Measurements from ENCODE around the gene ANKLE2. TPM values are rescaled to one million over a fixed set of nuclear protein-coding genes. Genes with fewer than 3 reads are reported as not detected.
A peak's percentile ranks its signal among the peaks of the same experiment; 100 is the strongest.
"Not testable (repeated sequence)": the region's sequence is repeated elsewhere in the genome, so short reads cannot be mapped to it uniquely, and the experiment has no call there.

ANKLE2 gene
- total RNA-seq, 4 donors from 2014 or later = 57.9 to 94.5 (median 60.5) TPM

- DNase-seq (ENCODE audit: low spot score in 2 of 2) = peak; percentile 43 to 87
- no peak for TF ChIP-seq POLR2A (IDR thresholded peaks at IDR 0.05)
- TF ChIP-seq, protein P1, sequence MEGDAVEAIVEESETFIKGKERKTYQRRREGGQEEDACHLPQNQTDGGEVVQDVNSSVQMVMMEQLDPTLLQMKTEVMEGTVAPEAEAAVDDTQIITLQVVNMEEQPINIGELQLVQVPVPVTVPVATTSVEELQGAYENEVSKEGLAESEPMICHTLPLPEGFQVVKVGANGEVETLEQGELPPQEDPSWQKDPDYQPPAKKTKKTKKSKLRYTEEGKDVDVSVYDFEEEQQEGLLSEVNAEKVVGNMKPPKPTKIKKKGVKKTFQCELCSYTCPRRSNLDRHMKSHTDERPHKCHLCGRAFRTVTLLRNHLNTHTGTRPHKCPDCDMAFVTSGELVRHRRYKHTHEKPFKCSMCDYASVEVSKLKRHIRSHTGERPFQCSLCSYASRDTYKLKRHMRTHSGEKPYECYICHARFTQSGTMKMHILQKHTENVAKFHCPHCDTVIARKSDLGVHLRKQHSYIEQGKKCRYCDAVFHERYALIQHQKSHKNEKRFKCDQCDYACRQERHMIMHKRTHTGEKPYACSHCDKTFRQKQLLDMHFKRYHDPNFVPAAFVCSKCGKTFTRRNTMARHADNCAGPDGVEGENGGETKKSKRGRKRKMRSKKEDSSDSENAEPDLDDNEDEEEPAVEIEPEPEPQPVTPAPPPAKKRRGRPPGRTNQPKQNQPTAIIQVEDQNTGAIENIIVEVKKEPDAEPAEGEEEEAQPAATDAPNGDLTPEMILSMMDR (IDR thresholded peaks at IDR 0.05) = no peak
Observed at GRCh38 chr12:132766380-132767085, 4.9 kb upstream of the ANKLE2 start.

GRCh38 chr12:132765361-132765760, 3.7 kb upstream of the ANKLE2 start:
- no peak overlapping the region for H3K4me3 ChIP-seq (ENCODE audit: low read depth, poor library complexity, severe bottlenecking)
- intact Hi-C loops (cut with DNase I; ENCODE audit: low total_unique reads) = no loop called here
- 83 to 86% methylated on average over 11 of the region's 11 CpGs for WGBS, 2 donors
- TF ChIP-seq, protein P1 (IDR thresholded peaks at IDR 0.05) = no peak
- TF ChIP-seq POLR2A (IDR thresholded peaks at IDR 0.05) = no peak
- no peak for DNase-seq (ENCODE audit: low spot score in 2 of 2)

More at GRCh38 chr12:132766380-132767085, 4.9 kb upstream of the ANKLE2 start:
- no peak overlapping the region for H3K4me3 ChIP-seq (ENCODE audit: low read depth, poor library complexity, severe bottlenecking)
- 55 to 63% methylated on average over 23 to 26 of the region's 27 CpGs for WGBS, 2 donors
- intact Hi-C loops (cut with DNase I; ENCODE audit: low total_unique reads) = no loop called here

GRCh38 chr12:132764231-132764630, 2.6 kb upstream of the ANKLE2 start:
- intact Hi-C loops (cut with DNase I; ENCODE audit: low total_unique reads) = no loop called here
- WGBS, 2 donors = 96 to 98% methylated on average over 20 of the region's 20 CpGs
- TF ChIP-seq, protein P1 (IDR thresholded peaks at IDR 0.05) = no peak
- no peak for TF ChIP-seq POLR2A (IDR thresholded peaks at IDR 0.05)
- no peak for DNase-seq (ENCODE audit: low spot score in 2 of 2)
- no peak overlapping the region for H3K4me3 ChIP-seq (ENCODE audit: low read depth, poor library complexity, severe bottlenecking)

DNA sequence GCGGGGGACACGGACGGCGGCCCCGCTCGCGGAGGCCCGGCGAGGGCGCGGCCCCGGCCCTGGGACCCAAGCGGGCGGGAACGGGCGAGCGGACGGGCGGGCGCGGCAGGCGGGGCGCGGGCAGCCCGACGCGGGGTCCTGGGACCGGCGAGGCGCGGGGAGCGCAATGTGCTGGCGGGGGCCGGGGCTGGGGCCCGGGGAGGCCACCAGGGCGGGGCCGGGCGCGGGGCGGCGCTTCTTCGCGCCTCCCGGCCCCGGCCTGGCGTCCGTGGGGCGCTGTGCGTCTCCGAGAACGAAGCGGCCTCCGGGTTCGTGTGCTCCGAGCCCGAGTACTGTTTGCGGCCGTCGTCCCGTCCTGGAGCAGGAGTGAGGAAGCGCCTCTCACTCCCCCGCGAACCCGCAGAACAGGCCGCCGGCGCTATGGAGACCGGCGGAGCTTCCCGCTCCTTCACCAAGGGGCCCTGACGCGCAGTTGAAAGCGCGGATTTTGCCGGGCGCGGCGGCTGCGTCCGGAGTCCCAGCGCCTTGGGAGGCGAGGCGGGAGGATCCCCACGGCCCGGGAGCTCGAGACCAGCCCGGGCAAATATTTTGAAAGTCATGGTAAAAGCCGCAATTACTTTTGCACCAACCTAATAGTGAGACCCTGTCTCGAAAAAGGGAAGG, 420 bp upstream of the ANKLE2 start:
- WGBS, 2 donors = 0 to 1% methylated on average over 45 to 46 of the region's 89 CpGs
- TF ChIP-seq POLR2A (IDR thresholded peaks at IDR 0.05) = no peak
- TF ChIP-seq, protein P1 (IDR thresholded peaks at IDR 0.05) = no peak
- intact Hi-C loops (cut with DNase I; ENCODE audit: low total_unique reads) = no loop called here
- peak; percentile 68 to 96 for DNase-seq (ENCODE audit: low spot score in 2 of 2)
- peak overlapping the region; percentile 44 for H3K4me3 ChIP-seq (ENCODE audit: low read depth, poor library complexity, severe bottlenecking)

GRCh38 chr12:132759359-132759758, 2.3 kb downstream of the ANKLE2 start:
- WGBS, 2 donors = 79 to 91% methylated on average over 8 of the region's 8 CpGs
- no peak for TF ChIP-seq POLR2A (IDR thresholded peaks at IDR 0.05)
- TF ChIP-seq, protein P1 (IDR thresholded peaks at IDR 0.05) = no peak
- H3K4me3 ChIP-seq (ENCODE audit: low read depth, poor library complexity, severe bottlenecking) = no peak overlapping the region

GRCh38 chr12:132758825-132759224, 2.8 kb downstream of the ANKLE2 start:
- 87 to 88% methylated on average over 27 to 28 of the region's 28 CpGs for WGBS, 2 donors
- H3K4me3 ChIP-seq (ENCODE audit: low read depth, poor library complexity, severe bottlenecking) = not testable (repeated sequence)

More at GRCh38 chr12:132759359-132759758, 2.3 kb downstream of the ANKLE2 start:
- intact Hi-C loops (cut with DNase I; ENCODE audit: low total_unique reads) = no loop called here
- no peak for DNase-seq (ENCODE audit: low spot score in 2 of 2)

More at GRCh38 chr12:132758825-132759224, 2.8 kb downstream of the ANKLE2 start:
- DNase-seq (ENCODE audit: low spot score in 2 of 2); intact Hi-C loops (cut with DNase I; ENCODE audit: low total_unique reads): not testable (repeated sequence)

Data from lower leg skin (tissue), 4 donors.